GM18951 (cell line): Measurements from ENCODE around the gene RBM39.
"Not testable (repeated sequence)": the region's sequence is repeated elsewhere in the genome, so short reads cannot be mapped to it uniquely, and the experiment has no call there.

Experiments
- POLR2A ChIP-seq: IDR thresholded peaks from 4 replicates; pipeline ENCODE4 v1.6.1; 2011; ENCODE audit warnings: mild to moderate bottlenecking; ENCODE audit not compliant: insufficient read length, insufficient read depth; ENCODE audit errors: extremely low read depth
- in situ Hi-C: fragments of 300-500 bp; cut with MboI; formaldehyde crosslinking; loops from one replicate; pipeline ENCODE4 v1.12.0; 2022; ENCODE audit warnings: low sequenced_read_pairs, mixed read lengths, inconsistent platforms; ENCODE audit not compliant: unreplicated experiment

RBM39 gene

GRCh38 chr20:35699957-35700624 lies 42.0 kb downstream of the RBM39 start:
- in situ Hi-C loops: no loop called here
- no peak for TF ChIP-seq POLR2A

- TF ChIP-seq POLR2A: peak; percentile 84
- in situ Hi-C loops: no loop called here
Measured at GRCh38 chr20:35699127-35699956, 42.7 kb downstream of the RBM39 start, which contains the start of the genes NFS1 and ROMO1. TSS of gene NFS1 (minus strand) at chr20:35699352. CDS start at chr20:35699288, 64 bp downstream. TSS of gene ROMO1 (plus strand) at chr20:35699405. CDS start at chr20:35699633, 228 bp downstream.

GRCh38 chr20:35698298-35699126 lies 43.5 kb downstream of the RBM39 start:
- in situ Hi-C loops: no loop called here
- no peak for TF ChIP-seq POLR2A

GRCh38 chr20:35697696-35698297 lies 44.3 kb downstream of the RBM39 start:
- in situ Hi-C loops: no loop called here

GRCh38 chr20:35695978-35696377 lies 46.1 kb downstream of the RBM39 start:
- in situ Hi-C loops: no loop called here
- no peak for TF ChIP-seq POLR2A

More at GRCh38 chr20:35697696-35698297, 44.3 kb downstream of the RBM39 start:
- no peak for TF ChIP-seq POLR2A

- in situ Hi-C loops: no loop called here
- no peak for TF ChIP-seq POLR2A
Measured at GRCh38 chr20:35695245-35695749, 46.8 kb downstream of the RBM39 start.

GRCh38 chr20:35690265-35690664 lies 51.8 kb downstream of the RBM39 start:
- in situ Hi-C loops: no loop called here
- TF ChIP-seq POLR2A: no peak

- in situ Hi-C loops: not testable (repeated sequence)
Measured at GRCh38 chr20:35686872-35687271, 55.2 kb downstream of the RBM39 start.

GRCh38 chr20:35685368-35685767 lies 56.7 kb downstream of the RBM39 start:
- in situ Hi-C loops: not testable (repeated sequence)

- in situ Hi-C loops: no loop called here
- no peak for TF ChIP-seq POLR2A
Measured at GRCh38 chr20:35681960-35682359, 60.1 kb downstream of the RBM39 start.

GRCh38 chr20:35680452-35681183 lies 61.4 kb downstream of the RBM39 start:
- no peak for TF ChIP-seq POLR2A
- in situ Hi-C loops: no loop called here

GRCh38 chr20:35674921-35675320 lies 67.1 kb downstream of the RBM39 start:
- no peak for TF ChIP-seq POLR2A
- in situ Hi-C loops: no loop called here
